HUES48 (cell line): ENCODE measurements around the gene TMEM232.

ENCODE experiments used
- H3K27ac ChIP-seq: one replicate; pipeline ENCODE4 v1.7.0; 2013; ENCODE audit warnings: low read depth, low read length, inconsistent platforms
- H3K27me3 ChIP-seq: 2 replicates; pipeline ENCODE4 v1.6.1; 2013; ENCODE audit warnings: mild to moderate bottlenecking, low read length; ENCODE audit not compliant: control insufficient read depth, insufficient read depth
- H3K36me3 ChIP-seq: 2 replicates; pipeline ENCODE4 v1.6.1; 2013; ENCODE audit warnings: low read length; ENCODE audit not compliant: control insufficient read depth, insufficient read depth
- H3K4me1 ChIP-seq: 2 replicates; pipeline ENCODE4 v1.6.1; 2013; ENCODE audit warnings: mild to moderate bottlenecking, low read length; ENCODE audit not compliant: control insufficient read depth, insufficient read depth
- H3K4me3 ChIP-seq: 2 replicates; pipeline ENCODE4 v1.5.1; 2013; ENCODE audit warnings: mild to moderate bottlenecking, low read depth, low read length
- H3K9ac ChIP-seq: 2 replicates; pipeline ENCODE4 v1.6.1; 2013; ENCODE audit warnings: mild to moderate bottlenecking, low read depth, low read length, moderate library complexity
- H3K9me3 ChIP-seq: 2 replicates; pipeline ENCODE4 v1.6.1; 2013; ENCODE audit warnings: low read length; ENCODE audit not compliant: control insufficient read depth, insufficient read depth

TMEM232 gene

GRCh38 chr5:110512266-110512665, 214.2 kb downstream of the TMEM232 start:
- H3K27me3 ChIP-seq = no peaks in the 10 kb centered on the region
- no peak overlapping the region for H3K27ac ChIP-seq
- H3K4me1 ChIP-seq = peaks cover 16% of the 10 kb centered on the region
- no peaks in the 10 kb centered on the region for H3K9me3 ChIP-seq
- H3K36me3 ChIP-seq = no peaks in the 10 kb centered on the region
- no peak overlapping the region for H3K9ac ChIP-seq
- H3K4me3 ChIP-seq = no peak overlapping the region

DNA sequence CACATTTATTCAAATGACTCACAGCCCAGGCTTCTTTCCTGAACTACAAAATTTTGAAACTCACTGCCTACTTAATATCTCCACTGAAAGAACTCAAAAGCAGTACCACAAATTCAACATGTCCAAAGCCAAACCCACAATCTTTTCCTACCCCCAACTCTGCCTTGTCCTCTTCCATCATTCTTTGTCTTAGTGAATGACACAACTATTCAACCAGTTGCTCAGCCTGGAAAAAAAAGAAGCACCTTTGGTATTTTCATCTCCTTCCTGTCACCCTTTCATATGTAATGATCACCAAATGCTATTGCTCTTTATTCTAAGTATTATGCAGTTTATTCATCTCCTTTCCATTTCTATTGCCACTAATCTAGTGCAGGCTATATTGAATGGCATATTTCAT, 216.3 kb downstream of the TMEM232 start:
- no peak overlapping the region for H3K9ac ChIP-seq
- no peaks in the 10 kb centered on the region for H3K36me3 ChIP-seq
- H3K9me3 ChIP-seq = no peaks in the 10 kb centered on the region
- no peak overlapping the region for H3K4me3 ChIP-seq
- peaks cover 10% of the 10 kb centered on the region; the same call in 1 of the 2 replicates for H3K4me1 ChIP-seq
- no peaks in the 10 kb centered on the region for H3K27me3 ChIP-seq
- H3K27ac ChIP-seq = peak overlapping the region; percentile 13

GRCh38 chr5:110507972-110508371, 218.5 kb downstream of the TMEM232 start:
- no peaks in the 10 kb centered on the region for H3K9me3 ChIP-seq
- no peaks in the 10 kb centered on the region for H3K36me3 ChIP-seq
- no peak overlapping the region for H3K9ac ChIP-seq
- no peak overlapping the region for H3K27ac ChIP-seq
- H3K4me1 ChIP-seq = peaks cover 10% of the 10 kb centered on the region; the same call in 1 of the 2 replicates
- no peaks in the 10 kb centered on the region for H3K27me3 ChIP-seq
- no peak overlapping the region for H3K4me3 ChIP-seq

GRCh38 chr5:110506378-110506777, 220.1 kb downstream of the TMEM232 start:
- no peaks in the 10 kb centered on the region for H3K27me3 ChIP-seq
- peaks cover 12% of the 10 kb centered on the region for H3K4me1 ChIP-seq
- H3K27ac ChIP-seq = no peak overlapping the region
- no peak overlapping the region for H3K4me3 ChIP-seq
- no peaks in the 10 kb centered on the region for H3K36me3 ChIP-seq
- H3K9ac ChIP-seq = no peak overlapping the region
- H3K9me3 ChIP-seq = no peaks in the 10 kb centered on the region

DNA sequence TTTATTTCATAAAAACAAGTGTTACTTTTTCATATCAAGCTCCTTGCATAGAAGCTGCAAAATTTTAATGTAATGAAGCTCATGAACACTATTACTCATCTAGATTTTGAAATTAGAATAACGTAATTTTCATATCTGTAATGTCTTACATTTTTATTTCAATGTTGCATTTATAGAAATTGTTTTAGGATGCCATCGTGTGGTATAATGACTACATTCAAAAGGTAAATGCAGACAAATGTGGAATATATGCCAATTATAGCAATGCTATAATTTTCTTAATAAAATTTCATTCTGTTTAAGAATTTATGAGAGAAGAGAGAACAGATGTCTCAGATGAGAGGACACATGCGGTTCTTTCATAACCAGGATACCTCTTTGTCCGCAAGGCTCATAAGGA, 230.2 kb downstream of the TMEM232 start:
- no peaks in the 10 kb centered on the region for H3K4me1 ChIP-seq
- no peak overlapping the region for H3K27ac ChIP-seq
- no peaks in the 10 kb centered on the region for H3K36me3 ChIP-seq
- no peaks in the 10 kb centered on the region for H3K27me3 ChIP-seq
- no peaks in the 10 kb centered on the region for H3K9me3 ChIP-seq
- no peak overlapping the region for H3K4me3 ChIP-seq
- no peak overlapping the region for H3K9ac ChIP-seq

GRCh38 chr5:110492446-110492845, 234.0 kb downstream of the TMEM232 start:
- Histone ChIP-seq H3K4me1 (no peaks in the 10 kb centered on the region), H3K4me3 (no peak overlapping the region), H3K27ac (no peak overlapping the region), H3K9me3 (no peaks in the 10 kb centered on the region), H3K9ac (no peak overlapping the region), H3K36me3 (no peaks in the 10 kb centered on the region), H3K27me3 (no peaks in the 10 kb centered on the region)

DNA sequence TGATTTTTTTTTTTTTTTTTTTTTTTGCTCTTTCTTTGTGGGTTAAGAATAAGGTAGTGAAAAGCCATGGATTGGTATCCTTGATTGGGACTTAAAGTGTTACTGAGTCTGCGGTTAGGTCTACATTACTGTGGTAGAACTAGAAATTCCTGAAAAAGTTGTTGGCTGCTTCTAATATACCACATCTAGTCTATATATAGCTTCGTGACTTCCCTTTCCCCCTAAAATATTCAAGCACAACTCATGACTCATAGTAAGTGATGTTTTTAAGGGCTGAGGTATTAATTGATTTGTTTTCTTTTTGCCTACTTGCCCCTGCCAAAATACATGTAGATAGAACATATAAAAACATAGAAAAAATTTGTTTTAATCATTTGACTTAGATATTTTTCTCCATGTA, 247.6 kb downstream of the TMEM232 start:
- Histone ChIP-seq H3K27ac (no peak overlapping the region), H3K9me3 (no peaks in the 10 kb centered on the region), H3K9ac (no peak overlapping the region), H3K36me3 (no peaks in the 10 kb centered on the region), H3K4me3 (no peak overlapping the region), H3K4me1 (peaks cover 31% of the 10 kb centered on the region), H3K27me3 (no peaks in the 10 kb centered on the region)

- no peak overlapping the region for H3K4me3 ChIP-seq
- H3K36me3 ChIP-seq = no peaks in the 10 kb centered on the region
- no peak overlapping the region for H3K9ac ChIP-seq
- peaks cover 31% of the 10 kb centered on the region for H3K4me1 ChIP-seq
- H3K27me3 ChIP-seq = no peaks in the 10 kb centered on the region
- no peaks in the 10 kb centered on the region for H3K9me3 ChIP-seq
- no peak overlapping the region for H3K27ac ChIP-seq
Observed at GRCh38 chr5:110477911-110478310, 248.6 kb downstream of the TMEM232 start.

DNA sequence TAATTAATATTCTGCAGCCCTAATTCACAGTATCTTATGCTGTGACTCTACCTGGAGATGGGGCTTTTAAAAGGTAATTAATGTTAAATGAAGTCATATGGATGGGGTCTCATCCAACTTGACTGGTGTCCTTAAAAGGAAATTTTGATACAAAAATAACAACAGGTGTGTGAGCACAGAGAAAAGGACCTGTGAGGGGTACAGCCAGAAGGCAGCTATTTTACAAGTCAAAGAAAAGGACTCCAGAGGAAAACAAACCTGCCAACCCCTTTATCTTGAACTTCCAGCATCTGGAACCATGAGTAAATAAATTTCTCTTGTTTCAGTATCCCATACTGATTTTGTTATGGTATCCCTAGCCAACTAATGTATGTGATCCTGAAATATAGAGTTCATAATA, 250.3 kb downstream of the TMEM232 start:
- H3K36me3 ChIP-seq = no peaks in the 10 kb centered on the region
- H3K4me1 ChIP-seq = peaks cover 31% of the 10 kb centered on the region
- no peaks in the 10 kb centered on the region for H3K27me3 ChIP-seq
- H3K9ac ChIP-seq = no peak overlapping the region
- H3K4me3 ChIP-seq = no peak overlapping the region
- H3K27ac ChIP-seq = no peak overlapping the region
- no peaks in the 10 kb centered on the region for H3K9me3 ChIP-seq

- no peak overlapping the region for H3K9ac ChIP-seq
- no peaks in the 10 kb centered on the region for H3K36me3 ChIP-seq
- H3K27ac ChIP-seq = peak overlapping the region; percentile 2
- no peak overlapping the region for H3K4me3 ChIP-seq
- H3K27me3 ChIP-seq = no peaks in the 10 kb centered on the region
- 0 out of 2 replicates have a peak, but pooled peaks cover under 1% of the 10 kb centered on the region for H3K9me3 ChIP-seq
- peaks cover 31% of the 10 kb centered on the region for H3K4me1 ChIP-seq
Observed at GRCh38 chr5:110475529-110475928, 250.9 kb downstream of the TMEM232 start.

- Histone ChIP-seq H3K9me3 (0 out of 2 replicates have a peak, but pooled peaks cover 4% of the 10 kb centered on the region), H3K4me1 (no peaks in the 10 kb centered on the region), H3K4me3 (no peak overlapping the region), H3K27me3 (no peaks in the 10 kb centered on the region), H3K36me3 (no peaks in the 10 kb centered on the region), H3K9ac (no peak overlapping the region), H3K27ac (no peak overlapping the region)
Observed at GRCh38 chr5:110469486-110469885, 257.0 kb downstream of the TMEM232 start.

DNA sequence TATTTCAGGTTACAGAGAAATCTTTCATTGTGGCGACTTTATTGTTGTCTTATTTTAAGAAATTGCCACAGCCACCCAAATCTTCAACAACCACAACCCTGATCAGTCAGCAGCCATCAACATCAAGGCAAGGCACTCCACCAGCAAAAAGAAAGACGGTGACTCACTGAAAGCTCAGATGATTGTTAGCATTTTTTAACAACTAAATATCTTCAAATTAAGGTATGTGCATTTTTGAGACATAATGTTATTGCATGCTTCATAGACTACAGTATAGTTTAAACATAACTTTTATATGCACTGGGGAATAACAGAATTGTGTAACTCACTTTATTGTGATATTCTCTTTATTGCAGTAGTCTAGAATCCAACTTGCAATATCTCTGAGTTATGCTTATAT, 263.4 kb downstream of the TMEM232 start:
- Histone ChIP-seq H3K4me1 (no peaks in the 10 kb centered on the region), H3K27me3 (no peaks in the 10 kb centered on the region), H3K9me3 (no peaks in the 10 kb centered on the region), H3K36me3 (no peaks in the 10 kb centered on the region), H3K27ac (no peak overlapping the region), H3K4me3 (no peak overlapping the region), H3K9ac (no peak overlapping the region)
